GM23338 (cell line): ENCODE results near the gene TRIM34.
"Not testable (repeated sequence)": the region's sequence is repeated elsewhere in the genome, so short reads cannot be mapped to it uniquely, and the experiment has no call there.

ENCODE experiments used
- CREB1 ChIP-seq: fragments of 250-450 bp; sonication (Bioruptor Pico); IDR thresholded peaks from 2 replicates; pipeline ENCODE4 v1.5.0; 2020; ENCODE audit warnings: low read depth, mild to moderate bottlenecking, moderate library complexity
- EZH2 ChIP-seq: fragments of 200-600 bp; sonication (generic); IDR thresholded peaks from one replicate; pipeline ENCODE4 v1.8.0; 2017; ENCODE audit warnings: antibody characterized with exemption, mild to moderate bottlenecking, low read depth; ENCODE audit not compliant: unreplicated experiment
- EZH2phosphoT487 ChIP-seq: fragments of 200-600 bp; sonication (generic); IDR thresholded peaks from one replicate; pipeline ENCODE4 v1.8.1; 2018; ENCODE audit warnings: antibody characterized with exemption; ENCODE audit not compliant: unreplicated experiment
- JUNB ChIP-seq: IDR thresholded peaks from one replicate; pipeline ENCODE4 v1.6.1; 2016; ENCODE audit warnings: antibody characterized with exemption; ENCODE audit not compliant: unreplicated experiment
- NANOG ChIP-seq: IDR thresholded peaks from 2 replicates; pipeline ENCODE4 v1.6.1; 2016; ENCODE audit warnings: antibody characterized with exemption, borderline replicate concordance
- POLR2AphosphoS5 ChIP-seq: IDR thresholded peaks from 2 replicates; pipeline ENCODE4 v1.6.1; 2016; ENCODE audit warnings: antibody characterized with exemption, low read depth
- ZNF114 ChIP-seq: fragments of 250-450 bp; sonication (Bioruptor Pico); IDR thresholded peaks from 2 replicates; pipeline ENCODE4 v1.5.0; 2020; ENCODE audit warnings: mild to moderate bottlenecking, moderate library complexity
- ZNF331 ChIP-seq: fragments of 250-450 bp; sonication (Bioruptor Pico); IDR thresholded peaks from 2 replicates; pipeline ENCODE4 v1.5.0; 2020; ENCODE audit warnings: low read depth, mild to moderate bottlenecking, moderate library complexity
- TF ChIP-seq, protein P1 (sequence below), 2 experiments: fragments of 200-600 bp in 1 of 2; sonication (generic) in 1 of 2; conservative IDR thresholded peaks; 2 replicates each; pipeline versions ENCODE4 v1.5.1 to v1.6.1; 2016 to 2017; ENCODE audit warnings: antibody characterized with exemption in 2 of 2, low read depth in 2 of 2, mild to moderate bottlenecking in 2 of 2, moderate library complexity in 1 of 2
- TF ChIP-seq, protein P2 (sequence below): IDR thresholded peaks from one replicate; pipeline ENCODE4 v1.6.1; 2018; ENCODE audit warnings: antibody characterized with exemption; ENCODE audit not compliant: unreplicated experiment
- TF ChIP-seq, protein P3 (sequence below): IDR thresholded peaks from 2 replicates; pipeline ENCODE4 v1.6.1; 2016; ENCODE audit warnings: antibody characterized with exemption
- TF ChIP-seq, protein P4 (sequence below): fragments of 250-450 bp; sonication (Bioruptor Pico); IDR thresholded peaks from 2 replicates; pipeline ENCODE4 v1.5.0; 2020; ENCODE audit warnings: mild to moderate bottlenecking, moderate library complexity

DNA sequence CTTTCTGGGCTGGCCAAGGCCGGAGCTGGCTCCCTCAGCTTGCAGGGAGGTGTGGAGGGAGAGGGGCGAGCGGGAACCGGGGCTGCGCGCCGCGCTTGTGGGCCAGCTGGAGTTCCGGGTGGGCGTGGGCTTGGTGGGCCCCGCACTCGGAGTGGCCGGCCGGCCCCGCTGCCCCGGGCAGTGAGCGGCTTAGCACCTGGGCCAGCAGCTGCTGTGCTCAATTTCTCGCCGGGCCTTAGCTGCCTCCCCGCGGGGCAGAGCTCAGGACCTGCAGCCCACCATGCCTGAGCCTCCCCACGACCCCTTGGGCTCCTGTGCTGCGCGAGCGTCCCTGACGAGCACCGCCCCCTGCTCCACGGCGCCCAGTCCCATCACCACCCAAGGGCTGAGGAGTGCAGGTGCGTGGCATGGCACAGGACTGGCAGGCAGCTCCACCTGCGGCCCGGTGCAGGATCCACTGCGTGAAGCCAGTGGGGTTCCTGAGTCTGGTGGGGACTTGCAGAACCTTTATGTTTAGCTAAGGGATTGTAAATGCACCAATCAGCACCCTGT is 58.2 kb downstream of the TRIM34 start:
- not testable (repeated sequence) for TF ChIP-seq EZH2; EZH2phosphoT487; POLR2AphosphoS5; ZNF331; CREB1 (CRISPR knock-in tag); JUNB; NANOG; ZNF114 (CRISPR knock-in tag)
- TF ChIP-seq, protein P1, sequence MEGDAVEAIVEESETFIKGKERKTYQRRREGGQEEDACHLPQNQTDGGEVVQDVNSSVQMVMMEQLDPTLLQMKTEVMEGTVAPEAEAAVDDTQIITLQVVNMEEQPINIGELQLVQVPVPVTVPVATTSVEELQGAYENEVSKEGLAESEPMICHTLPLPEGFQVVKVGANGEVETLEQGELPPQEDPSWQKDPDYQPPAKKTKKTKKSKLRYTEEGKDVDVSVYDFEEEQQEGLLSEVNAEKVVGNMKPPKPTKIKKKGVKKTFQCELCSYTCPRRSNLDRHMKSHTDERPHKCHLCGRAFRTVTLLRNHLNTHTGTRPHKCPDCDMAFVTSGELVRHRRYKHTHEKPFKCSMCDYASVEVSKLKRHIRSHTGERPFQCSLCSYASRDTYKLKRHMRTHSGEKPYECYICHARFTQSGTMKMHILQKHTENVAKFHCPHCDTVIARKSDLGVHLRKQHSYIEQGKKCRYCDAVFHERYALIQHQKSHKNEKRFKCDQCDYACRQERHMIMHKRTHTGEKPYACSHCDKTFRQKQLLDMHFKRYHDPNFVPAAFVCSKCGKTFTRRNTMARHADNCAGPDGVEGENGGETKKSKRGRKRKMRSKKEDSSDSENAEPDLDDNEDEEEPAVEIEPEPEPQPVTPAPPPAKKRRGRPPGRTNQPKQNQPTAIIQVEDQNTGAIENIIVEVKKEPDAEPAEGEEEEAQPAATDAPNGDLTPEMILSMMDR (conservative IDR thresholded peaks at IDR 0.05; ENCODE audit: low read depth in 2 of 2) = not testable (repeated sequence)
- TF ChIP-seq, protein P2, sequence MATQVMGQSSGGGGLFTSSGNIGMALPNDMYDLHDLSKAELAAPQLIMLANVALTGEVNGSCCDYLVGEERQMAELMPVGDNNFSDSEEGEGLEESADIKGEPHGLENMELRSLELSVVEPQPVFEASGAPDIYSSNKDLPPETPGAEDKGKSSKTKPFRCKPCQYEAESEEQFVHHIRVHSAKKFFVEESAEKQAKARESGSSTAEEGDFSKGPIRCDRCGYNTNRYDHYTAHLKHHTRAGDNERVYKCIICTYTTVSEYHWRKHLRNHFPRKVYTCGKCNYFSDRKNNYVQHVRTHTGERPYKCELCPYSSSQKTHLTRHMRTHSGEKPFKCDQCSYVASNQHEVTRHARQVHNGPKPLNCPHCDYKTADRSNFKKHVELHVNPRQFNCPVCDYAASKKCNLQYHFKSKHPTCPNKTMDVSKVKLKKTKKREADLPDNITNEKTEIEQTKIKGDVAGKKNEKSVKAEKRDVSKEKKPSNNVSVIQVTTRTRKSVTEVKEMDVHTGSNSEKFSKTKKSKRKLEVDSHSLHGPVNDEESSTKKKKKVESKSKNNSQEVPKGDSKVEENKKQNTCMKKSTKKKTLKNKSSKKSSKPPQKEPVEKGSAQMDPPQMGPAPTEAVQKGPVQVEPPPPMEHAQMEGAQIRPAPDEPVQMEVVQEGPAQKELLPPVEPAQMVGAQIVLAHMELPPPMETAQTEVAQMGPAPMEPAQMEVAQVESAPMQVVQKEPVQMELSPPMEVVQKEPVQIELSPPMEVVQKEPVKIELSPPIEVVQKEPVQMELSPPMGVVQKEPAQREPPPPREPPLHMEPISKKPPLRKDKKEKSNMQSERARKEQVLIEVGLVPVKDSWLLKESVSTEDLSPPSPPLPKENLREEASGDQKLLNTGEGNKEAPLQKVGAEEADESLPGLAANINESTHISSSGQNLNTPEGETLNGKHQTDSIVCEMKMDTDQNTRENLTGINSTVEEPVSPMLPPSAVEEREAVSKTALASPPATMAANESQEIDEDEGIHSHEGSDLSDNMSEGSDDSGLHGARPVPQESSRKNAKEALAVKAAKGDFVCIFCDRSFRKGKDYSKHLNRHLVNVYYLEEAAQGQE = not testable (repeated sequence)
- TF ChIP-seq, protein P3, sequence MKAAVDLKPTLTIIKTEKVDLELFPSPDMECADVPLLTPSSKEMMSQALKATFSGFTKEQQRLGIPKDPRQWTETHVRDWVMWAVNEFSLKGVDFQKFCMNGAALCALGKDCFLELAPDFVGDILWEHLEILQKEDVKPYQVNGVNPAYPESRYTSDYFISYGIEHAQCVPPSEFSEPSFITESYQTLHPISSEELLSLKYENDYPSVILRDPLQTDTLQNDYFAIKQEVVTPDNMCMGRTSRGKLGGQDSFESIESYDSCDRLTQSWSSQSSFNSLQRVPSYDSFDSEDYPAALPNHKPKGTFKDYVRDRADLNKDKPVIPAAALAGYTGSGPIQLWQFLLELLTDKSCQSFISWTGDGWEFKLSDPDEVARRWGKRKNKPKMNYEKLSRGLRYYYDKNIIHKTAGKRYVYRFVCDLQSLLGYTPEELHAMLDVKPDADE = not testable (repeated sequence)
- TF ChIP-seq, protein P4, sequence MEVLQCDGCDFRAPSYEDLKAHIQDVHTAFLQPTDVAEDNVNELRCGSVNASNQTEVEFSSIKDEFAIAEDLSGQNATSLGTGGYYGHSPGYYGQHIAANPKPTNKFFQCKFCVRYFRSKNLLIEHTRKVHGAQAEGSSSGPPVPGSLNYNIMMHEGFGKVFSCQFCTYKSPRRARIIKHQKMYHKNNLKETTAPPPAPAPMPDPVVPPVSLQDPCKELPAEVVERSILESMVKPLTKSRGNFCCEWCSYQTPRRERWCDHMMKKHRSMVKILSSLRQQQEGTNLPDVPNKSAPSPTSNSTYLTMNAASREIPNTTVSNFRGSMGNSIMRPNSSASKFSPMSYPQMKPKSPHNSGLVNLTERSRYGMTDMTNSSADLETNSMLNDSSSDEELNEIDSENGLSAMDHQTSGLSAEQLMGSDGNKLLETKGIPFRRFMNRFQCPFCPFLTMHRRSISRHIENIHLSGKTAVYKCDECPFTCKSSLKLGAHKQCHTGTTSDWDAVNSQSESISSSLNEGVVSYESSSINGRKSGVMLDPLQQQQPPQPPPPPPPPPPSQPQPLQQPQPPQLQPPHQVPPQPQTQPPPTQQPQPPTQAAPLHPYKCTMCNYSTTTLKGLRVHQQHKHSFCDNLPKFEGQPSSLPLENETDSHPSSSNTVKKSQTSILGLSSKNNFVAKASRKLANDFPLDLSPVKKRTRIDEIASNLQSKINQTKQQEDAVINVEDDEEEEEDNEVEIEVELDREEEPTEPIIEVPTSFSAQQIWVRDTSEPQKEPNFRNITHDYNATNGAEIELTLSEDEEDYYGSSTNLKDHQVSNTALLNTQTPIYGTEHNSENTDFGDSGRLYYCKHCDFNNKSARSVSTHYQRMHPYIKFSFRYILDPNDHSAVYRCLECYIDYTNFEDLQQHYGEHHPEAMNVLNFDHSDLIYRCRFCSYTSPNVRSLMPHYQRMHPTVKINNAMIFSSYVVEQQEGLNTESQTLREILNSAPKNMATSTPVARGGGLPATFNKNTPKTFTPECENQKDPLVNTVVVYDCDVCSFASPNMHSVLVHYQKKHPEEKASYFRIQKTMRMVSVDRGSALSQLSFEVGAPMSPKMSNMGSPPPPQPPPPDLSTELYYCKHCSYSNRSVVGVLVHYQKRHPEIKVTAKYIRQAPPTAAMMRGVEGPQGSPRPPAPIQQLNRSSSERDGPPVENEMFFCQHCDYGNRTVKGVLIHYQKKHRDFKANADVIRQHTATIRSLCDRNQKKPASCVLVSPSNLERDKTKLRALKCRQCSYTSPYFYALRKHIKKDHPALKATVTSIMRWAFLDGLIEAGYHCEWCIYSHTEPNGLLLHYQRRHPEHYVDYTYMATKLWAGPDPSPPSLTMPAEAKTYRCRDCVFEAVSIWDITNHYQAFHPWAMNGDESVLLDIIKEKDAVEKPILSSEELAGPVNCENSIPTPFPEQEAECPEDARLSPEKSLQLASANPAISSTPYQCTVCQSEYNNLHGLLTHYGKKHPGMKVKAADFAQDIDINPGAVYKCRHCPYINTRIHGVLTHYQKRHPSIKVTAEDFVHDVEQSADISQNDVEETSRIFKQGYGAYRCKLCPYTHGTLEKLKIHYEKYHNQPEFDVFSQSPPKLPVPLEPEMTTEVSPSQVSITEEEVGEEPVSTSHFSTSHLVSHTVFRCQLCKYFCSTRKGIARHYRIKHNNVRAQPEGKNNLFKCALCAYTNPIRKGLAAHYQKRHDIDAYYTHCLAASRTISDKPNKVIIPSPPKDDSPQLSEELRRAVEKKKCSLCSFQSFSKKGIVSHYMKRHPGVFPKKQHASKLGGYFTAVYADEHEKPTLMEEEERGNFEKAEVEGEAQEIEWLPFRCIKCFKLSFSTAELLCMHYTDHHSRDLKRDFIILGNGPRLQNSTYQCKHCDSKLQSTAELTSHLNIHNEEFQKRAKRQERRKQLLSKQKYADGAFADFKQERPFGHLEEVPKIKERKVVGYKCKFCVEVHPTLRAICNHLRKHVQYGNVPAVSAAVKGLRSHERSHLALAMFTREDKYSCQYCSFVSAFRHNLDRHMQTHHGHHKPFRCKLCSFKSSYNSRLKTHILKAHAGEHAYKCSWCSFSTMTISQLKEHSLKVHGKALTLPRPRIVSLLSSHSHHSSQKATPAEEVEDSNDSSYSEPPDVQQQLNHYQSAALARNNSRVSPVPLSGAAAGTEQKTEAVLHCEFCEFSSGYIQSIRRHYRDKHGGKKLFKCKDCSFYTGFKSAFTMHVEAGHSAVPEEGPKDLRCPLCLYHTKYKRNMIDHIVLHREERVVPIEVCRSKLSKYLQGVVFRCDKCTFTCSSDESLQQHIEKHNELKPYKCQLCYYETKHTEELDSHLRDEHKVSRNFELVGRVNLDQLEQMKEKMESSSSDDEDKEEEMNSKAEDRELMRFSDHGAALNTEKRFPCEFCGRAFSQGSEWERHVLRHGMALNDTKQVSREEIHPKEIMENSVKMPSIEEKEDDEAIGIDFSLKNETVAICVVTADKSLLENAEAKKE (CRISPR knock-in tag) = not testable (repeated sequence)
